ENCODE measurements around the gene RPH3AL.

The RPH3AL gene

GRCh38 chr17:384622-385177 lies 32.1 kb upstream of the RPH3AL start:
- H3K4me3 ChIP-seq (ENCODE audit: low read length), result no peak overlapping the region
- TF ChIP-seq ZNF274 (IDR thresholded peaks at IDR 0.05; ENCODE audit: low read depth, low read length), result no peak

- H3K4me3 ChIP-seq (ENCODE audit: low read length), result no peak overlapping the region
- no peak for TF ChIP-seq ZNF274 (IDR thresholded peaks at IDR 0.05; ENCODE audit: low read depth, low read length)
Measured at GRCh38 chr17:383771-384621, 31.4 kb upstream of the RPH3AL start.

GRCh38 chr17:382644-383533 lies 30.3 kb upstream of the RPH3AL start:
- no peak overlapping the region for H3K4me3 ChIP-seq (ENCODE audit: low read length)
- TF ChIP-seq ZNF274 (IDR thresholded peaks at IDR 0.05; ENCODE audit: low read depth, low read length), result no peak

GRCh38 chr17:381941-382643 lies 29.5 kb upstream of the RPH3AL start:
- TF ChIP-seq ZNF274 (IDR thresholded peaks at IDR 0.05; ENCODE audit: low read depth, low read length), result no peak
- no peak overlapping the region for H3K4me3 ChIP-seq (ENCODE audit: low read length)

GRCh38 chr17:381516-381915 lies 28.9 kb upstream of the RPH3AL start:
- TF ChIP-seq ZNF274 (IDR thresholded peaks at IDR 0.05; ENCODE audit: low read depth, low read length), result no peak
- H3K4me3 ChIP-seq (ENCODE audit: low read length), result no peak overlapping the region

GRCh38 chr17:379531-380465 lies 27.2 kb upstream of the RPH3AL start:
- no peak overlapping the region for H3K4me3 ChIP-seq (ENCODE audit: low read length)
- no peak for TF ChIP-seq ZNF274 (IDR thresholded peaks at IDR 0.05; ENCODE audit: low read depth, low read length)

- no peak for TF ChIP-seq ZNF274 (IDR thresholded peaks at IDR 0.05; ENCODE audit: low read depth, low read length)
- no peak overlapping the region for H3K4me3 ChIP-seq (ENCODE audit: low read length)
Measured at GRCh38 chr17:378068-378467, 25.5 kb upstream of the RPH3AL start.

GRCh38 chr17:376936-377863 lies 24.6 kb upstream of the RPH3AL start:
- TF ChIP-seq ZNF274 (IDR thresholded peaks at IDR 0.05; ENCODE audit: low read depth, low read length), result no peak
- no peak overlapping the region for H3K4me3 ChIP-seq (ENCODE audit: low read length)

GRCh38 chr17:373613-374230 lies 21.1 kb upstream of the RPH3AL start:
- TF ChIP-seq ZNF274 (IDR thresholded peaks at IDR 0.05; ENCODE audit: low read depth, low read length), result no peak

GRCh38 chr17:372157-373152 lies 19.8 kb upstream of the RPH3AL start:
- TF ChIP-seq ZNF274 (IDR thresholded peaks at IDR 0.05; ENCODE audit: low read depth, low read length), result no peak
- H3K4me3 ChIP-seq (ENCODE audit: low read length), result no peak overlapping the region

More at GRCh38 chr17:373613-374230, 21.1 kb upstream of the RPH3AL start:
- H3K4me3 ChIP-seq (ENCODE audit: low read length), result no peak overlapping the region
